GM12872 (cell line): ENCODE results near the gene ZDBF2.

Experiments
- CTCF ChIP-seq: IDR thresholded peaks from 3 replicates; pipeline ENCODE4 v1.5.1; 2011; ENCODE audit warnings: low read depth, mild to moderate bottlenecking, low read length, moderate library complexity; ENCODE audit not compliant: insufficient read depth

Gene ZDBF2

GRCh38 chr2:206266130-206267125, 8.0 kb upstream of the ZDBF2 start:
- no peak for TF ChIP-seq CTCF

GRCh38 chr2:206267567-206267966, 6.9 kb upstream of the ZDBF2 start:
- no peak for TF ChIP-seq CTCF

GRCh38 chr2:206271065-206271464, 3.4 kb upstream of the ZDBF2 start:
- no peak for TF ChIP-seq CTCF

GRCh38 chr2:206273905-206274304, 558 bp upstream of the ZDBF2 start:
- no peak for TF ChIP-seq CTCF

GRCh38 chr2:206275312-206276055, 1.0 kb downstream of the ZDBF2 start:
- no peak for TF ChIP-seq CTCF

- TF ChIP-seq CTCF: no peak
These were observed 1.9 kb downstream of the ZDBF2 start for GRCh38 chr2:206276169-206276942.

GRCh38 chr2:206277503-206277902, 3.0 kb downstream of the ZDBF2 start:
- no peak for TF ChIP-seq CTCF
